HepG2 (cell line): ENCODE results near the gene ORMDL2. TPM values are rescaled to one million over a fixed set of nuclear protein-coding genes. Genes with fewer than 3 reads are reported as not detected.

Source experiments
- ATAC-seq: fragments of 200-7000 bp; cut with Tn5 transposase; 3 replicates; pipeline ENCODE4 v1.9.1; 2020; ENCODE audit warnings: mild to moderate bottlenecking, moderate library complexity
- BruUV-seq: library from RNA; stranded (reverse); fragments of 400-500 nt; replicated peaks from 2 replicates; lab custom pipeline; 2021; lab: Mats Ljungman, UMichigan
- CTCF ChIA-PET: fragments of 300-600 bp; formaldehyde crosslinking; extraction: SDS; loops from one replicate; lab custom pipeline; 2021; ENCODE audit warnings: low total read pairs, inconsistent platforms, low intra/inter-chr PET ratio; lab: Yijun Ruan, JAX
- POLR2A ChIA-PET: fragments of 350-600 bp; sonication (Branson Sonifier 250); formaldehyde crosslinking; loops from one replicate; lab custom pipeline; 2020; ENCODE audit warnings: antibody characterized with exemption, inconsistent platforms; lab: Yijun Ruan, JAX
- DNase-seq: peaks from one replicate; pipeline ENCODE4 v3.0.0-alpha.2; 2015; ENCODE audit warnings: low spot score
- FAIRE-seq: peaks from 3 replicates; lab custom pipeline; 2011; peaks lifted over from hg19 to GRCh38; lab: Jason Lieb, UNC
- H2AFZ ChIP-seq: one replicate; pipeline ENCODE4 v1.6.1; 2011; ENCODE audit warnings: low read length, inconsistent platforms
- H3K27ac ChIP-seq: fragments of 300-600 bp; 3 replicates; pipeline ENCODE4 v1.8.0; 2011; ENCODE audit warnings: mixed run types, mild to moderate bottlenecking, mixed read lengths, low read length, inconsistent platforms; ENCODE audit not compliant: insufficient read depth; ENCODE audit errors: extremely low read length
- H3K27me3 ChIP-seq, 2 experiments: fragments of 200-600 bp in 1 of 2; 2 replicates in 1 of 2; 3 replicates in 1 of 2; pipeline versions ENCODE4 v1.6.0 to v1.8.0; 2011; ENCODE audit warnings: low read length in 2 of 2, mild to moderate bottlenecking in 2 of 2, moderate library complexity in 2 of 2, inconsistent platforms in 1 of 2; ENCODE audit not compliant: insufficient read depth in 2 of 2, control insufficient read depth in 1 of 2
- H3K36me3 ChIP-seq, 2 experiments: fragments of 200-600 bp in 1 of 2; replicated peaks in 1 of 2; 2 replicates in 1 of 2; 3 replicates in 1 of 2; pipeline versions ENCODE4 v1.5.1 to v1.8.0; 2011; ENCODE audit warnings: low read length in 2 of 2, inconsistent platforms in 1 of 2; ENCODE audit not compliant: insufficient read depth in 2 of 2, control insufficient read depth in 1 of 2
- H3K4me1 ChIP-seq: 2 replicates; pipeline ENCODE4 v1.5.1; 2012; ENCODE audit warnings: low read length, inconsistent platforms; ENCODE audit not compliant: insufficient read depth
- H3K4me2 ChIP-seq: 2 replicates; pipeline ENCODE4 v1.6.0; 2011; ENCODE audit warnings: low read depth, low read length, inconsistent platforms
- H3K4me3 ChIP-seq, 3 experiments: fragments of 200-600 bp in 1 of 3; sonication (generic), shearing (Covaris generic) in 1 of 3; replicated peaks in 1 of 3; 2 replicates each; pipeline ENCODE4 v1.5.1; 2011 to 2016; ENCODE audit warnings: low read length in 3 of 3, inconsistent platforms in 2 of 3, low read depth in 2 of 3, mild to moderate bottlenecking in 2 of 3, control low read depth in 1 of 3, mixed read lengths in 1 of 3; ENCODE audit not compliant: insufficient read depth in 1 of 3
- H3K79me2 ChIP-seq: one replicate; pipeline ENCODE4 v1.6.1; 2011; ENCODE audit warnings: low read length, inconsistent platforms; ENCODE audit not compliant: insufficient read depth
- H3K9ac ChIP-seq: 2 replicates; pipeline ENCODE4 v1.6.0; 2011; ENCODE audit warnings: mild to moderate bottlenecking, low read depth, low read length, inconsistent platforms; ENCODE audit not compliant: insufficient read depth
- H3K9me3 ChIP-seq: 2 replicates; pipeline ENCODE4 v1.5.1; 2012; ENCODE audit warnings: mild to moderate bottlenecking, low read length
- H4K20me1 ChIP-seq: 2 replicates; pipeline ENCODE4 v1.6.0; 2011; ENCODE audit warnings: inconsistent platforms, mild to moderate bottlenecking, low read length, moderate library complexity; ENCODE audit not compliant: insufficient read depth
- GABPA ChIP-seq, 2 experiments: IDR thresholded peaks; 2 replicates each; pipeline ENCODE4 v1.6.1; 2011 to 2016; ENCODE audit warnings: low read depth in 2 of 2, low read length in 1 of 2, missing biosample characterization in 1 of 2, missing genetic modification characterization in 1 of 2
- KLF16 ChIP-seq, 2 experiments: sonication (generic) in 1 of 2; formaldehyde crosslinking in 1 of 2; IDR thresholded peaks; 2 replicates each; pipeline versions ENCODE4 v1.6.1 to v1.8.0; 2016 to 2023; ENCODE audit warnings: missing genetic modification reagents in 2 of 2, missing compliant biosample characterization in 1 of 2
- POLR2A ChIP-seq, 2 experiments: IDR thresholded peaks; 2 replicates each; pipeline ENCODE4 v1.6.1; 2011; ENCODE audit warnings: low read depth in 2 of 2, low read length in 2 of 2, mild to moderate bottlenecking in 1 of 2, moderate library complexity in 1 of 2; ENCODE audit not compliant: insufficient read depth in 1 of 2
- SRY ChIP-seq: sonication (generic); formaldehyde crosslinking; IDR thresholded peaks from 2 replicates; pipeline ENCODE4 v1.8.0; 2022; ENCODE audit warnings: mild to moderate bottlenecking, missing genetic modification reagents
- ZFAT ChIP-seq: sonication (generic); formaldehyde crosslinking; conservative IDR thresholded peaks from 2 replicates; pipeline ENCODE4 v1.8.1; 2023; ENCODE audit warnings: missing genetic modification reagents, inconsistent platforms
- ZNF251 ChIP-seq: sonication (generic); formaldehyde crosslinking; IDR thresholded peaks from 2 replicates; pipeline ENCODE4 v1.9.0; 2021; ENCODE audit warnings: mild to moderate bottlenecking, missing genetic modification reagents
- ZNF670 ChIP-seq: sonication (generic); formaldehyde crosslinking; IDR thresholded peaks from 2 replicates; pipeline ENCODE4 v1.8.0; 2022; ENCODE audit warnings: mild to moderate bottlenecking, missing genetic modification reagents, borderline replicate concordance
- WGBS: methylation state at CpG from one replicate; pipeline ENCODE4 v1.1.6; 2017; ENCODE audit warnings: low lambda C conversion rate; 5-methylcytosine and 5-hydroxymethylcytosine counted together
- in situ Hi-C: cut with HindIII; loops from 2 replicates; pipeline ENCODE4 v1.10.0; 2017; ENCODE audit warnings: low pct_unique_long_range_greater_than_20kb; ENCODE audit not compliant: extremely low pct_ligation_motif_present
- intact Hi-C: fragments of 100-400 bp; cut with micrococcal nuclease; formaldehyde crosslinking; loops from one replicate; pipeline ENCODE4 v1.10.0; 2022; ENCODE audit not compliant: unreplicated experiment
- polyA plus RNA-seq, 8 experiments: library from polyadenylated mRNA; depleted of rRNA in 3 of 8; stranded (reverse) in 7 of 8; unstranded in 1 of 8; fragments of >200 nt; fragmentation: Illumina TruSeq in 4 of 8; extraction: Trizol in 4 of 8; gene quantifications; 2 replicates each; pipeline versions ENCODE4 v1.2.1 to v1.2.3, GENCODE V29; 2011 to 2016; ENCODE audit warnings: low read depth in 4 of 8, missing spikeins in 1 of 8, mixed read lengths in 1 of 8; ENCODE audit not compliant: insufficient read depth in 1 of 8
- total RNA-seq, 5 experiments: library from RNA; depleted of rRNA; stranded (reverse); fragments of >200 nt; fragmentation: Illumina TruSeq; extraction: Trizol; gene quantifications; 2 replicates each; pipeline ENCODE4 v1.2.3, GENCODE V29; 2016; ENCODE audit warnings: low read depth in 1 of 5
- TF ChIP-seq, protein P1 (sequence below), 2 experiments: fragments of 450-650 bp in 1 of 2; sonication (generic) in 1 of 2; formaldehyde crosslinking in 1 of 2; IDR thresholded peaks; 2 replicates each; pipeline versions ENCODE4 v1.6.1 to v1.8.0; 2016 to 2022; ENCODE audit warnings: antibody characterized with exemption in 1 of 2, mild to moderate bottlenecking in 1 of 2, missing genetic modification reagents in 1 of 2

Gene ORMDL2
- total and polyA plus RNA-seq, 2 of the 13 experiments (the other 11 are each of a cell fraction or from before 2014, with no cell fraction given), result 24.0 to 28.6 TPM

GRCh38 chr12:55818140-55818728, 393 bp downstream of the ORMDL2 start (continued):
- TF ChIP-seq ZNF251 (CRISPR knock-in tag), result no peak
- no peak for TF ChIP-seq ZFAT (CRISPR knock-in tag)
- peak; percentile 74; the same call in 1 of the 2 replicates for TF ChIP-seq ZNF670 (CRISPR knock-in tag)
- no peak for TF ChIP-seq SRY
- no peak for TF ChIP-seq KLF16 (CRISPR knock-in tag; IDR thresholded peaks at IDR 0.05)
- TF ChIP-seq GABPA (IDR thresholded peaks at IDR 0.05; ENCODE audit: low read depth, low read length), result no peak
- TF ChIP-seq GABPA (CRISPR knock-in tag; IDR thresholded peaks at IDR 0.05; ENCODE audit: low read depth), result peak; percentile 10; the same call in 1 of the 2 replicates

GRCh38 chr12:55818886-55819285, 1.0 kb downstream of the ORMDL2 start:
- POLR2A ChIA-PET, result interaction anchor here (1.9 to 6.2 kb wide), 4 partner anchors 10 to 178 kb away, joined by 8 to 206 read pairs (median 27); partner anchors contain the start of genes DNAJC14, PYM1, RAB5B and SUOX

More at GRCh38 chr12:55818886-55819285, 1.0 kb downstream of the ORMDL2 start:
- Histone ChIP-seq H3K79me2 (peaks cover 51% of the 10 kb centered on the region), H3K27ac (no peak overlapping the region), H3K27me3 (no peaks in the 10 kb centered on the region; a peak in 1 of 5 replicates), H3K4me2 (peak overlapping the region; percentile 87), H3K4me3 (peak overlapping the region; percentile 81 to 82 (median 82); a peak in 4 of 6 replicates), H2AFZ (no peak overlapping the region), H3K9me3 (no peaks in the 10 kb centered on the region), H4K20me1 (peaks cover 6% of the 10 kb centered on the region; the same call in 1 of the 2 replicates), H3K9ac (peak overlapping the region; percentile 78), H3K36me3 (peaks cover 12 to 32% of the 10 kb centered on the region in 2 experiments), H3K4me1 (peaks cover 59% of the 10 kb centered on the region)
- TF ChIP-seq POLR2A (IDR thresholded peaks at IDR 0.05; ENCODE audit: insufficient read depth in 1 of 2, low read depth in 2 of 2, low read length in 2 of 2), result no peak
- TF ChIP-seq, protein P1, sequence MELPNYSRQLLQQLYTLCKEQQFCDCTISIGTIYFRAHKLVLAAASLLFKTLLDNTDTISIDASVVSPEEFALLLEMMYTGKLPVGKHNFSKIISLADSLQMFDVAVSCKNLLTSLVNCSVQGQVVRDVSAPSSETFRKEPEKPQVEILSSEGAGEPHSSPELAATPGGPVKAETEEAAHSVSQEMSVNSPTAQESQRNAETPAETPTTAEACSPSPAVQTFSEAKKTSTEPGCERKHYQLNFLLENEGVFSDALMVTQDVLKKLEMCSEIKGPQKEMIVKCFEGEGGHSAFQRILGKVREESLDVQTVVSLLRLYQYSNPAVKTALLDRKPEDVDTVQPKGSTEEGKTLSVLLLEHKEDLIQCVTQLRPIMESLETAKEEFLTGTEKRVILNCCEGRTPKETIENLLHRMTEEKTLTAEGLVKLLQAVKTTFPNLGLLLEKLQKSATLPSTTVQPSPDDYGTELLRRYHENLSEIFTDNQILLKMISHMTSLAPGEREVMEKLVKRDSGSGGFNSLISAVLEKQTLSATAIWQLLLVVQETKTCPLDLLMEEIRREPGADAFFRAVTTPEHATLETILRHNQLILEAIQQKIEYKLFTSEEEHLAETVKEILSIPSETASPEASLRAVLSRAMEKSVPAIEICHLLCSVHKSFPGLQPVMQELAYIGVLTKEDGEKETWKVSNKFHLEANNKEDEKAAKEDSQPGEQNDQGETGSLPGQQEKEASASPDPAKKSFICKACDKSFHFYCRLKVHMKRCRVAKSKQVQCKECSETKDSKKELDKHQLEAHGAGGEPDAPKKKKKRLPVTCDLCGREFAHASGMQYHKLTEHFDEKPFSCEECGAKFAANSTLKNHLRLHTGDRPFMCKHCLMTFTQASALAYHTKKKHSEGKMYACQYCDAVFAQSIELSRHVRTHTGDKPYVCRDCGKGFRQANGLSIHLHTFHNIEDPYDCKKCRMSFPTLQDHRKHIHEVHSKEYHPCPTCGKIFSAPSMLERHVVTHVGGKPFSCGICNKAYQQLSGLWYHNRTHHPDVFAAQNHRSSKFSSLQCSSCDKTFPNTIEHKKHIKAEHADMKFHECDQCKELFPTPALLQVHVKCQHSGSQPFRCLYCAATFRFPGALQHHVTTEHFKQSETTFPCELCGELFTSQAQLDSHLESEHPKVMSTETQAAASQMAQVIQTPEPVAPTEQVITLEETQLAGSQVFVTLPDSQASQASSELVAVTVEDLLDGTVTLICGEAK (IDR thresholded peaks at IDR 0.05), result no peak
- TF ChIP-seq, protein P1 (CRISPR knock-in tag; IDR thresholded peaks at IDR 0.05), result no peak
- FAIRE-seq (no peak), DNase-seq (no peak), ATAC-seq (no peak)
- in situ Hi-C loops, result no loop called here
- intact Hi-C loops, result no loop called here
- no TSS peak for BruUV-seq
- CTCF ChIA-PET, result no interaction called here
- WGBS, result 86% methylated on average over 3 of the region's 6 CpGs
